K562 (cell line): Measurements from ENCODE around the gene MYO9A. TPM values are rescaled to one million over a fixed set of nuclear protein-coding genes. Genes with fewer than 3 reads are reported as not detected.
A peak's percentile ranks its signal among the peaks of the same experiment; 100 is the strongest.

Experiments used
- ATAC-seq: fragments of 200-7000 bp; cut with Tn5 transposase; 3 replicates; pipeline ENCODE4 v1.9.1; 2020; ENCODE audit warnings: moderate library complexity
- BruUV-seq: library from RNA; stranded (reverse); fragments of 400-500 nt; replicated peaks from 2 replicates; lab custom pipeline; 2021; lab: Mats Ljungman, UMichigan
- CTCF ChIA-PET: fragments of 300-600 bp; formaldehyde crosslinking; extraction: SDS; loops from one replicate; lab custom pipeline; 2021; ENCODE audit warnings: low intra/inter-chr PET ratio; lab: Yijun Ruan, JAX
- POLR2A ChIA-PET: fragments of 300-600, 350-650 bp; sonication (Branson Sonifier 250); formaldehyde crosslinking; extraction: SDS; loops from one replicate; lab custom pipeline; 2021; ENCODE audit warnings: antibody characterized with exemption, inconsistent platforms; lab: Yijun Ruan, JAX
- DNase-seq, 4 experiments: peaks; one replicate each; pipeline versions ENCODE4 v3.0.0 to v3.0.0-alpha.2; 2011 to 2018; ENCODE audit warnings: low spot score in 3 of 4, mixed read lengths in 3 of 4; ENCODE audit errors: extremely low read depth in 1 of 4
- FAIRE-seq: peaks from 2 replicates; lab custom pipeline; 2011; peaks lifted over from hg19 to GRCh38; lab: Jason Lieb, UNC
- H2AFZ ChIP-seq: 2 replicates; pipeline ENCODE4 v1.6.0; 2011; ENCODE audit warnings: low read depth, low read length, control low read depth, inconsistent platforms
- H3K27ac ChIP-seq: fragments of 200-600 bp; 3 replicates; pipeline ENCODE4 v1.8.0; 2011; ENCODE audit warnings: low read depth, mild to moderate bottlenecking, control low read depth, inconsistent platforms, low read length, moderate library complexity, mixed read lengths; ENCODE audit errors: extremely low read depth
- H3K27me3 ChIP-seq, 2 experiments: fragments of 300-600 bp in 1 of 2; 2 replicates in 1 of 2; 3 replicates in 1 of 2; pipeline versions ENCODE4 v1.6.0 to v1.8.0; 2011; ENCODE audit warnings: inconsistent platforms in 2 of 2, low read length in 2 of 2, mild to moderate bottlenecking in 1 of 2, mixed read lengths in 1 of 2, moderate library complexity in 1 of 2; ENCODE audit not compliant: control insufficient read depth in 2 of 2, insufficient read depth in 2 of 2
- H3K36me3 ChIP-seq: fragments of 300-600 bp; 3 replicates; pipeline ENCODE4 v1.8.0; 2011; ENCODE audit warnings: mild to moderate bottlenecking, low read length, inconsistent platforms; ENCODE audit not compliant: control insufficient read depth, insufficient read depth
- H3K4me1 ChIP-seq, 2 experiments: fragments of 200-600 bp in 1 of 2; replicated peaks in 1 of 2; 2 replicates in 1 of 2; 3 replicates in 1 of 2; pipeline versions ENCODE4 v1.5.1 to v1.8.0; 2011; ENCODE audit warnings: inconsistent platforms in 2 of 2, low read length in 2 of 2, mild to moderate bottlenecking in 1 of 2, mixed read lengths in 1 of 2, moderate library complexity in 1 of 2; ENCODE audit not compliant: control insufficient read depth in 2 of 2, insufficient read depth in 2 of 2
- H3K4me2 ChIP-seq: 2 replicates; pipeline ENCODE4 v1.6.1; 2011; ENCODE audit warnings: low read length, control low read depth, inconsistent platforms, mixed read lengths; ENCODE audit not compliant: insufficient read depth
- H3K4me3 ChIP-seq: fragments of 200-600 bp; sonication (generic), shearing (Covaris generic); 2 replicates; pipeline ENCODE4 v1.5.1; 2016; ENCODE audit warnings: control low read depth, inconsistent platforms
- H3K79me2 ChIP-seq: fragments of 200-600 bp; 3 replicates; pipeline ENCODE4 v1.8.0; 2011; ENCODE audit warnings: low read length, inconsistent platforms; ENCODE audit not compliant: control insufficient read depth, insufficient read depth
- H3K9ac ChIP-seq, 2 experiments: 2 replicates each; pipeline versions ENCODE4 v1.6.0 to v1.6.1; 2011; ENCODE audit warnings: low read depth in 2 of 2, low read length in 2 of 2, control low read depth in 1 of 2, inconsistent platforms in 1 of 2, mild to moderate bottlenecking in 1 of 2, mixed read lengths in 1 of 2; ENCODE audit not compliant: insufficient read depth in 1 of 2
- H3K9me1 ChIP-seq: one replicate; pipeline ENCODE4 v1.6.0; 2011; ENCODE audit warnings: inconsistent platforms, mild to moderate bottlenecking, low read length, moderate library complexity; ENCODE audit not compliant: control insufficient read depth, insufficient read depth
- H3K9me3 ChIP-seq: replicated peaks from 2 replicates; pipeline ENCODE4 v1.5.1; 2011; ENCODE audit warnings: low read depth, low read length, inconsistent platforms; ENCODE audit not compliant: control insufficient read depth, insufficient read depth
- H4K20me1 ChIP-seq: replicated peaks from 2 replicates; pipeline ENCODE4 v1.6.1; 2011; ENCODE audit warnings: low read length, inconsistent platforms, mixed read lengths; ENCODE audit not compliant: control insufficient read depth, insufficient read depth
- ARID2 ChIP-seq: fragments of 450-650 bp; IDR thresholded peaks from 2 replicates; pipeline ENCODE4 v1.6.1; 2017; ENCODE audit warnings: antibody characterized with exemption, mild to moderate bottlenecking
- ATF7 ChIP-seq: fragments of 450-650 bp; IDR thresholded peaks from 2 replicates; pipeline ENCODE4 v1.7.1; 2014; ENCODE audit warnings: mild to moderate bottlenecking, moderate library complexity
- DNMT1 ChIP-seq: fragments of 450-650 bp; IDR thresholded peaks from 2 replicates; pipeline ENCODE4 v1.6.1; 2016; ENCODE audit warnings: antibody characterized with exemption, mild to moderate bottlenecking
- MAFF ChIP-seq: IDR thresholded peaks from 2 replicates; pipeline ENCODE4 v1.6.1; 2012; ENCODE audit warnings: low read length, improper control_type of control experiment
- NONO ChIP-seq, 2 experiments: fragments of 200-400 bp in 1 of 2; fragments of 450-650 bp in 1 of 2; formaldehyde crosslinking in 1 of 2; IDR thresholded peaks; 2 replicates each; pipeline ENCODE4 v1.6.1; 2017; ENCODE audit warnings: low read depth in 2 of 2, mild to moderate bottlenecking in 2 of 2, moderate library complexity in 2 of 2, low read length in 1 of 2
- PHF20 ChIP-seq: fragments of 450-650 bp; IDR thresholded peaks from 2 replicates; pipeline ENCODE4 v1.6.1; 2018; ENCODE audit not compliant: partially characterized antibody
- POLR2AphosphoS2 ChIP-seq: IDR thresholded peaks from 2 replicates; pipeline ENCODE4 v1.6.1; 2012; ENCODE audit warnings: low read length, improper control_type of control experiment
- POLR3G ChIP-seq: IDR thresholded peaks from 2 replicates; pipeline ENCODE4 v1.6.1; 2011; ENCODE audit not compliant: insufficient read length, insufficient replicate concordance; ENCODE audit errors: extremely low read depth
- SRSF9 ChIP-seq: fragments of 200-400 bp; formaldehyde crosslinking; IDR thresholded peaks from 2 replicates; pipeline ENCODE4 v1.6.1; 2017; ENCODE audit warnings: low read depth, low read length, borderline replicate concordance
- STAT5B ChIP-seq: fragments of 250-450 bp; sonication (Bioruptor Pico); IDR thresholded peaks from 2 replicates; pipeline ENCODE4 v1.8.0; 2021; ENCODE audit warnings: mild to moderate bottlenecking, inconsistent platforms
- U2AF1 ChIP-seq: fragments of 200-400 bp; formaldehyde crosslinking; optimal IDR thresholded peaks from 2 replicates; pipeline ENCODE3; 2017; ENCODE audit warnings: mild to moderate bottlenecking, low read depth, low read length, moderate library complexity
- ZNF134 ChIP-seq: fragments of 250-450 bp; sonication (Bioruptor Pico); conservative IDR thresholded peaks from 2 replicates; pipeline ENCODE4 v1.4.0; 2020
- ZNF263 ChIP-seq: sonication (generic); formaldehyde crosslinking; IDR thresholded peaks from 2 replicates; pipeline ENCODE4 v1.8.0; 2022; ENCODE audit warnings: mild to moderate bottlenecking, missing genetic modification reagents, borderline replicate concordance
- ZNF384 ChIP-seq: IDR thresholded peaks from 2 replicates; pipeline ENCODE4 v1.6.1; 2012; ENCODE audit warnings: low read depth, low read length, improper control_type of control experiment
- ZNF444 ChIP-seq: fragments of 250-450 bp; sonication (Bioruptor Pico); IDR thresholded peaks from 2 replicates; pipeline ENCODE4 v1.4.0; 2020; ENCODE audit warnings: mild to moderate bottlenecking, moderate library complexity
- ZNF551 ChIP-seq: fragments of 250-450 bp; sonication (Bioruptor Pico); IDR thresholded peaks from 2 replicates; pipeline ENCODE4 v1.5.0; 2021; ENCODE audit warnings: mild to moderate bottlenecking, moderate library complexity
- WGBS: fragments of 100-300 bp; shearing (Covaris generic); methylation state at CpG from one replicate; pipeline ENCODE4 v1.1.6; 2016; ENCODE audit warnings: low coverage, mixed read lengths; ENCODE audit not compliant: insufficient coverage; ENCODE audit errors: missing lambda C conversion rate; 5-methylcytosine and 5-hydroxymethylcytosine counted together
- in situ Hi-C: fragments of 300-500 bp; cut with MboI; formaldehyde crosslinking; loops from 4 replicates; pipeline ENCODE4 v1.15.0; 2018; ENCODE audit warnings: inconsistent platforms, mixed read lengths
- intact Hi-C: fragments of 100-400 bp; cut with micrococcal nuclease; formaldehyde crosslinking; loops from 2 replicates; pipeline ENCODE4 v1.14.2; 2022
- polyA plus RNA-seq, 8 experiments: library from polyadenylated mRNA; depleted of rRNA in 4 of 8; stranded (reverse) in 5 of 8; unstranded in 3 of 8; fragments of >200 nt; fragmentation: Nextera tagmentation in 2 of 8; fragmentation: Illumina TruSeq in 1 of 8; extraction: Ambion mirVana in 2 of 8; extraction: Trizol in 1 of 8; gene quantifications; 2 replicates each; pipeline versions ENCODE4 v1.2.1 to v1.2.3, GENCODE V29; 2011 to 2014; ENCODE audit warnings: inconsistent platforms in 1 of 8, missing spikeins in 1 of 8
- total RNA-seq, 7 experiments: library from RNA; depleted of rRNA in 6 of 7; stranded (reverse); fragments of >200 nt in 6 of 7; fragmentation: Illumina TruSeq in 2 of 7; extraction: Trizol in 2 of 7; gene quantifications; 2 replicates each; pipeline versions ENCODE4 v1.2.1 to v1.2.3, GENCODE V29; 2011 to 2021; ENCODE audit warnings: low replicate concordance in 1 of 7
- TF ChIP-seq, protein P1 (sequence below): sonication (generic); formaldehyde crosslinking; IDR thresholded peaks from 2 replicates; pipeline ENCODE4 v1.8.0; 2022; ENCODE audit warnings: mild to moderate bottlenecking, missing genetic modification reagents

Gene MYO9A
- total and polyA plus RNA-seq, 9 of the 15 experiments (the other 6 are each of a cell fraction or from before 2014, with no cell fraction given): 1.9 to 15.4 (median 5.8) TPM

- Histone ChIP-seq H3K79me2 (no peaks in the 10 kb centered on the region), H3K27me3 (peaks cover 34 to 51% of the 10 kb centered on the region in 2 experiments), H3K4me1 (no peaks in the 10 kb centered on the region), H3K4me2 (no peak overlapping the region), H3K9ac (no peak overlapping the region), H3K9me3 (no peaks in the 10 kb centered on the region), H3K4me3 (no peak overlapping the region), H3K9me1 (no peaks in the 10 kb centered on the region), H4K20me1 (no peaks in the 10 kb centered on the region; the same call in 1 of the 2 replicates)
- FAIRE-seq (no peak), ATAC-seq (no peak), DNase-seq (no peak)
- POLR2A ChIA-PET: no interaction called here
- no TSS peak for BruUV-seq
- in situ Hi-C loops (no loop called here), intact Hi-C loops (no loop called here)
- WGBS: 0% methylated on average over 4 of the region's 7 CpGs
- TF ChIP-seq, protein P1, sequence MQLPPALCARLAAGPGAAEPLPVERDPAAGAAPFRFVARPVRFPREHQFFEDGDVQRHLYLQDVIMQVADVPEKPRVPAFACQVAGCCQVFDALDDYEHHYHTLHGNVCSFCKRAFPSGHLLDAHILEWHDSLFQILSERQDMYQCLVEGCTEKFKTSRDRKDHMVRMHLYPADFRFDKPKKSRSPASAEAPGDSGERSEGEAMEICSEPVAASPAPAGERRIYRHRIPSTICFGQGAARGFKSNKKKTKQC: no peak
- peak; percentile 86 for TF ChIP-seq ZNF263 (CRISPR knock-in tag)
- TF ChIP-seq, all 486 proteins: peak for 1
- CTCF ChIA-PET: interaction anchor here (3.1 kb wide), 1 partner anchor 369 kb away, joined by 17 read pairs; no protein-coding TSS in a partner anchor
- no peaks in the 10 kb centered on the region for H3K36me3 ChIP-seq
- no peak overlapping the region for H3K27ac ChIP-seq
- H2AFZ ChIP-seq: no peak overlapping the region
Observed at GRCh38 chr15:71786673-71787072, 331.3 kb downstream of the MYO9A start.

DNA sequence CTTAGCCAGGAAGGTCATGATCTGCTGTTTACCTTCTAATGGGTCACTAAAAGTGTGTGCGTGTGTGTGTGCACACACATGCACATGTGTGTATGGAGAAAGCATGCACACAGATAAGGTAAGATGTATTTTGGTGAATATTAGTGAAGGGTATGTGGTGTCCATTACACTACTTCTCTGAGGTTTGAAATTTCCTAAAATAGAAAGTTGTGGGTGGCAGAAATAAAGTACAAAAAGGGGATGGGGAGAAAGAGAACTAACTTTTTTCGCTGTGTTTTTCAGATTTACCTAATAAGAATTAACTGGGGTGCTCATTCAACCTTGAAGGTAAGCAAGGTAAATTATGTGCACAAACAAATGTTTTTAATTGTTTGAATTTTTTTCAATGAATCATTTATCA, 332.0 kb downstream of the MYO9A start:
- H3K27me3 ChIP-seq: peaks cover 36 to 56% of the 10 kb centered on the region in 2 experiments
- FAIRE-seq: no peak
- intact Hi-C loops (no loop called here), in situ Hi-C loops (no loop called here)
- POLR2A ChIA-PET: interaction anchor here (0.6 kb wide), 1 partner anchor 984 kb away, joined by 3 read pairs; no protein-coding TSS in a partner anchor
- no peak overlapping the region for H2AFZ ChIP-seq
- no peaks in the 10 kb centered on the region for H3K9me1 ChIP-seq
- no peaks in the 10 kb centered on the region for H3K4me1 ChIP-seq
- H3K4me2 ChIP-seq: no peak overlapping the region
- 7% methylated on average over 2 of the region's 2 CpGs for WGBS
- H3K4me3 ChIP-seq: no peak overlapping the region
- no peaks in the 10 kb centered on the region for H3K79me2 ChIP-seq
- ATAC-seq: no peak
- H3K27ac ChIP-seq: no peak overlapping the region
- no TSS peak for BruUV-seq
- H4K20me1 ChIP-seq: peaks cover 3% of the 10 kb centered on the region; the same call in 1 of the 2 replicates
- H3K9me3 ChIP-seq: no peaks in the 10 kb centered on the region
- CTCF ChIA-PET: interaction anchor here (3.1 kb wide), 1 partner anchor 370 kb away, joined by 17 read pairs; no protein-coding TSS in a partner anchor
- H3K9ac ChIP-seq: no peak overlapping the region
- no peaks in the 10 kb centered on the region for H3K36me3 ChIP-seq
- no peak for DNase-seq
- TF ChIP-seq ATF7: no peak
- no peak for TF ChIP-seq SRSF9
- no peak for TF ChIP-seq NONO (IDR thresholded peaks at IDR 0.05; ENCODE audit: low read depth in 2 of 2, low read length in 1 of 2)
- no peak for TF ChIP-seq ZNF134 (CRISPR knock-in tag)
- no peak for TF ChIP-seq STAT5B (CRISPR knock-in tag)
- TF ChIP-seq ZNF551 (CRISPR knock-in tag): no peak
- TF ChIP-seq DNMT1: no peak
- TF ChIP-seq POLR2AphosphoS2: no peak
- no peak for TF ChIP-seq ARID2
- no peak for TF ChIP-seq U2AF1
- TF ChIP-seq PHF20: no peak
- no peak for TF ChIP-seq ZNF384
- no peak for TF ChIP-seq MAFF
- TF ChIP-seq POLR3G: no peak
- no peak for TF ChIP-seq ZNF444 (CRISPR knock-in tag)
